ENCODE measurements around the gene NEIL3. TPM values are rescaled to one million over a fixed set of nuclear protein-coding genes. Genes with fewer than 3 reads are reported as not detected.

NEIL3 gene
- total RNA-seq, 1 experiment from 2014 or later = 6.3 TPM

DNA sequence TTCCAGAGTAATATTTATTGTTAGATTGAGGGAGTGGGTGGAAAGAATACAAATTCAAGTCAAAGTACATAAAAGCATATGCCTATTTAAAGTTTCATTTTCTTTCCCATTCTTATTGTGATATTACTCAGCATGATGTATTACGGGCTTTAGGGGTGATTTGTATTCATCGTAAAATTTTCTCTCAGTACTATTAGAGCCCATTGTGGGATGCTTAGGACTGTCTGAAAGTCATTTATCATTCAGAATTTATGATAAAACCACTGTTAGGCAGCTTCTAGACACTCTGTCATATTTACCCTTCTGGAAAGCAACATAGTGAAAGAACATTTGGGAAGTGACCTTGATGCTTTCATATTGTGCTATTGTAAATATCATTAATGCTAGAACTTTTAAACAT lies 86.7 kb downstream of the NEIL3 start:
- Histone ChIP-seq H3K4me1 (ENCODE audit: insufficient read depth, low read length) (no peaks in the 10 kb centered on the region), H4K8ac (replicated peaks; ENCODE audit: insufficient read length, low read depth, low read length) (no peak overlapping the region), H3K23ac (ENCODE audit: insufficient read length, low read depth, low read length) (no peak overlapping the region), H3K27ac (ENCODE audit: insufficient read length, low read depth, low read length) (no peak overlapping the region), H2AFZ (ENCODE audit: low read length) (no peak overlapping the region), H3K79me2 (ENCODE audit: insufficient read depth, low read length) (no peaks in the 10 kb centered on the region), H3K9ac (ENCODE audit: extremely low read depth, insufficient read length, low read length) (no peak overlapping the region), H3K18ac (ENCODE audit: insufficient read length, low read depth, low read length) (no peak overlapping the region), H3K14ac (ENCODE audit: insufficient read depth, low read length) (no peak overlapping the region), H2BK12ac (ENCODE audit: insufficient read length, low read depth, low read length) (no peak overlapping the region), H2BK5ac (ENCODE audit: insufficient read length, low read length) (no peak overlapping the region), H3T11ph (ENCODE audit: low read length) (no peak overlapping the region), H4K20me1 (ENCODE audit: control insufficient read depth, insufficient read depth, insufficient read length) (no peaks in the 10 kb centered on the region), H2BK20ac (ENCODE audit: low read depth, low read length, poor library complexity, severe bottlenecking) (no peak overlapping the region), H2AK5ac (ENCODE audit: insufficient read length, low read length) (no peak overlapping the region), H3K9me3 (ENCODE audit: control insufficient read depth, low read depth, low read length) (no peaks in the 10 kb centered on the region), H3K4me2 (ENCODE audit: insufficient read depth, insufficient read length, low read length) (no peak overlapping the region), H3K23me2 (ENCODE audit: insufficient read length, low read depth, low read length, poor library complexity, severe bottlenecking) (no peaks in the 10 kb centered on the region), H3K4ac (ENCODE audit: low read depth, low read length) (no peak overlapping the region), H3K79me1 (ENCODE audit: insufficient read depth, low read depth, low read length, poor library complexity, severe bottlenecking) (no peaks in the 10 kb centered on the region), H3K27me3 (ENCODE audit: insufficient read depth, low read length) (no peaks in the 10 kb centered on the region), H2BK120ac (ENCODE audit: low read depth, low read length, poor library complexity, severe bottlenecking) (no peak overlapping the region), H3K56ac (ENCODE audit: insufficient read length, low read depth, low read length) (no peak overlapping the region), H4K91ac (ENCODE audit: insufficient read length, low read depth, low read length) (no peak overlapping the region), H2BK15ac (ENCODE audit: low read depth, low read length) (no peak overlapping the region), H4K5ac (ENCODE audit: insufficient read length, low read depth, low read length) (no peak overlapping the region)
- WGBS (ENCODE audit: extremely low coverage, insufficient read length, low lambda C conversion rate) = no CpG with 5 or more reads among the region's 2 CpGs
- no peaks in the 10 kb centered on the region for H3K27me3 Mint-ChIP-seq (ENCODE audit: low read depth)
- peaks cover 0 to 6% (median 0%) of the 10 kb centered on the region in 3 experiments; a peak in 1 of 7 replicates for H3K36me3 Mint-ChIP-seq (ENCODE audit: insufficient read depth in 1 of 3, low read depth in 3 of 3)
- no peak overlapping the region for H3K27ac Mint-ChIP-seq
- DNase-seq = no peak
- H3K9me3 Mint-ChIP-seq = peaks cover 0 to 9% of the 10 kb centered on the region in 2 experiments; a peak in 2 of 5 replicates
- H3K4me1 Mint-ChIP-seq = peaks cover 0 to 7% of the 10 kb centered on the region in 2 experiments; a peak in 3 of 4 replicates
- no peak for TF ChIP-seq CTCF (conservative IDR thresholded peaks at IDR 0.05)
- H3K4me3 Mint-ChIP-seq = no peak overlapping the region

Measured in H9 (cell line).